ENCODE measurements around the gene PHF2.

The PHF2 gene

DNA sequence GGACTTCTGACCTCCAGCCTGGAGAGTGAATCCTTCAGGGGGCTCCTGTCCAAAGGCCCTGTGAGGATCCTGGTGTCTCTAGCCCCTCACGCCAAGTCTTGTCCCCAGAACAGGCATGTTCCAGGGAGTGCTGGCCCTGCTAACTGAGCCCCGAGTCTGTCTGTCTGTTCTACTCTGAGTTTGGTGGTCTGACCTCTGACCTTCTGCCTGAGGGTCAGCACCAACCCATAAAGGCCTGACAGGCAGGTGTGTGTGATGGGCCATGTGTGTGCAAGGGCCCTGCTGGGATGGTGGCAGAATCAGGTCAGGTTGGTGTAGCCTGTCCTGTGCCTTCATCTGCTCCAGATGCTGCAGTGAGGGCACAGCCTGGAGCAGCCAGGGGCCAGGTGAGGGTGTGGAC is 46.3 kb downstream of the PHF2 start:
- in situ Hi-C loops (cut with MboI; ENCODE audit: low sequenced_read_pairs): no loop called here

- in situ Hi-C loops (cut with MboI; ENCODE audit: low sequenced_read_pairs): no loop called here
These were observed 47.4 kb downstream of the PHF2 start for GRCh38 chr9:93623753-93624152.

GRCh38 chr9:93624431-93624834 is 48.0 kb downstream of the PHF2 start:
- in situ Hi-C loops (cut with MboI; ENCODE audit: low sequenced_read_pairs): no loop called here

- in situ Hi-C loops (cut with MboI; ENCODE audit: low sequenced_read_pairs): no loop called here
These were observed 48.6 kb downstream of the PHF2 start for GRCh38 chr9:93624977-93625376.

- in situ Hi-C loops (cut with MboI; ENCODE audit: low sequenced_read_pairs): no loop called here
These were observed 53.5 kb downstream of the PHF2 start for GRCh38 chr9:93629920-93630319.

DNA sequence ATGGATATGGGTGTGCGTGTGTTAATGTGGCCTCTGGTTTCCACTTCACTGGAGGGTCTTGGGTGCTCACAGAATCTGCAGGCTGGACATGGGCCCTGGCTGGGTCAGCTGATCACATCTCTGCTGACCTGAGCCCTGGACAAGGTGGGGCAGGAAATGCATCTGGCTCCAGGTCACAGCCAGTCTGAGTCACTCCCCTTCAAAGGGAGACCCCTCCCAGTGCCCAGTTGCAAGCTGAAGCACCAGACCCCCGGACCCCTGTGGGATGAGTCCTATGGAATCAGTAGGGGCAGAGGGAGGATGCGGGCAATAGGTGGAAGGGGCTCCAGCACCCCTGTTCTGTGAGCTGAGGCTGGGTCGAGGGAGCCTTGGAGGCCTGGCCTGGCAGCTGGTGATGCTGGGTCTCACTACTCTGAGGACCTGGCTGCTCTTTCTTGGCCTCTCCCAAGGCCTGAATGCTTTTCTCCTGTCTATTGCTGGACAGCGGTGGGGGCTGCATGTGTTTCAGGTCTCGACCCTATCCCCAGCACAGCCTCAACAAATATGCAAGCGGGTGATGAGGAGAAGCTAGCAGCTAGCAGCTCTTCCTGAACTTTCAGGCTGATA is 54.5 kb downstream of the PHF2 start:
- in situ Hi-C loops (cut with MboI; ENCODE audit: low sequenced_read_pairs): no loop called here

- in situ Hi-C loops (cut with MboI; ENCODE audit: low sequenced_read_pairs): no loop called here
These were observed 57.3 kb downstream of the PHF2 start for GRCh38 chr9:93633492-93634221.

DNA sequence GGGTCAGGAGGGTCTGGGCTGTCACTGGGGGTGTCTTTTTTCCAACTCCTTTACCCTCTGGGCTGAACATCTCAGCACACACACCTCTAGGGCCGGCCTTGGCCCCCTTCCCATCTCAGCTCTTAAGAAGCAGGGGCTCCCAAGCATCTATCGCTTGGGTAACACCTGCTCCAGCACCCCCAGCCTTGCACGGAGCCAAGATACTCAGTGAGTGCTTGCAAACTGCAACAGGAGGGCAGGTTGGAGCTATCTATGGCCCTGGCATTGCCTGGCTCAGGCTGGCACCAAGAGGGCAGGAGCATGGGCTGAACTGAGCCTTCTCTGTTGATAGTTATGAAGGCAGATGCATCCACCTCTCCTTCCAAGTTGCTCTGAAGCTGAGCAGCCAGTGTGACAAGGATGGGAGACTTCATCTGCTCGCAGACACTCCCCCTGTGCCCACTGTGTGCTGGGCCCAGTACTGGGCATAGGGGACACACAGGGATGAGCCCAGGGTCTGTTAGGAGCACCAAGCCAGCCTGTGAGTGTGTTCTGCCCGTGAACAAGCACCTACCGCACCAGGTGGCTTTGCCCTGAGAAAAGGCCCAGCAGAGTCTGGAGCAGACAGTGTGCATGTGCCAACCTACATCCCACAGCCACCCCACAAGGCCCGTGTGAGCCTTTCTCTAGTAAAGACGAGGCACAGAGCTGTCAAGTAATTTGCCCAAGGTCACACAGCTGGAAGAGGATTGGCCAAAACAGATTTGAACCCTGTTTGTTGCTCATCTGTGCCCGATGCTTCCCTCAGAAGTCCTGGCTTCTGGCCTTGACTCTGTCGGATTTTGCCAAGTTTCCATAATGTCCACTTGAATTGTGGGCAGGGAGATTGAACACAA is 58.2 kb downstream of the PHF2 start:
- in situ Hi-C loops (cut with MboI; ENCODE audit: low sequenced_read_pairs): no loop called here

DNA sequence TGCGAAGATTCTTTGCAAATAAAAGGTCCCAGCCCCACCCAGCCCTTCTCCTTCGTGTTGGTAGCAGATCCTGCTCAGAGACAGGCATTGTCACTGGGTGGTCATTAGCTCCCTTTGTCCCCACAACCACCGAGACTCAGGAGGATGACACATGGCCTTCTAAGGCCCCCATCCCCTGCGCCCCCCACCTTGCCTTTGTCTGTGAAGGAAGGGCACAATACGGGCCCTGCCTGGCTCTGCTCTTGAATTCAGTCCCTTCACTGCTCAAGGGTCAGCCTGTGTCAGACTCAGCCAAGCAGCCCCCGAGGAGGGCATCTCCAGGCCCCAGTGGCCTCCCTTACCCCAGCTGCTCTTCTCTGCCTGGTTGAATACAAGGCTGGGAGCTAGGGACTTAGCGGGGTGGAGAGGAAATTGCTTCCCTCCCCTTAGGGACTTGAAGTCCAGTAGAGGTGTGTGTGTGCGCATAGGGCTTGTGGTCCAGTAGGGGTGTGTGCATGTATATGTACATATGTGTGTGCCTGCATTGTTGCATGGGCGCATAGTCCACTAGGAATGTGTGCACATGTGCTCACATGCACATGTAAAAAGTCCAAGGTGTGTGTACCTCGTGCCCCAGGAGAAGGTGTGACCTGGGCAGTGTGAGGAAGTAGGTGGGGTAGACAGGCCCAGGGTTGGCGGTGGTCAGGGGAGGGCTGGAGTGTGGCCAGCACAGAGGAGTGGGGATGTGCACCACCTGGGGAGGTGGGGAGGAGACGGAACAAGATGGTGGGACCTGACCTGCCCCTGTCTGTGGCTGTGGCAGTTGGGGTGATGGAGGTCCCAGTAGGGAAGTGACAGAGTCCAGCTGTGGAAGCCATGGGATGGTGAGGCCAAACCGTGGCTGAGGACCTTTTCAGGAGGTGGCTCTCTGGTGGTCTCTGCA is 59.1 kb downstream of the PHF2 start:
- in situ Hi-C loops (cut with MboI; ENCODE audit: low sequenced_read_pairs): no loop called here

DNA sequence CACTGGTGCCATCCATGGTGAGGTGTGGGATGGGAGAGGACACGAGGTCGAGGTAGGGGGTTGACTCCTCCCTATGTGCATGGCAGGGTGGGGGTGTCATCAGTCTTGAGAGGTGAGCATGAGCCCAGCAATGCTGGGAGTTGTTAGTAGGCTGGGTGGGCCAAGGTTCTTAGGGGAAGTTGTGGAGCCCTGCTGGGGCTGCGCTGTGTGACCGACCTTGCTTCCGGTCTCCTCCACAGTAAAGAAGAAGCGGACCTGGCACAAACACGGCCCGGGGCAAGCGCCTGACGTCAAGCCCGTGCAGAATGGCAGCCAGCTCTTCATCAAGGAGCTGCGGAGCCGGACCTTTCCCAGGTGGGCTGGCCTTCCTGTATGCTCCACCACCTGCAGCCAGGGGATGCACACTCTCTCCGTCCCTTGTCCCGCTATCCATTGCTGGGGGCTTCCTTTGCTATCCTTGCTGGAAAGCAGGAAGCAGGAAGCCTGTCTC is 59.8 kb downstream of the PHF2 start:
- in situ Hi-C loops (cut with MboI; ENCODE audit: low sequenced_read_pairs): no loop called here

GRCh38 chr9:93636667-93637066 is 60.3 kb downstream of the PHF2 start:
- in situ Hi-C loops (cut with MboI; ENCODE audit: low sequenced_read_pairs): no loop called here

DNA sequence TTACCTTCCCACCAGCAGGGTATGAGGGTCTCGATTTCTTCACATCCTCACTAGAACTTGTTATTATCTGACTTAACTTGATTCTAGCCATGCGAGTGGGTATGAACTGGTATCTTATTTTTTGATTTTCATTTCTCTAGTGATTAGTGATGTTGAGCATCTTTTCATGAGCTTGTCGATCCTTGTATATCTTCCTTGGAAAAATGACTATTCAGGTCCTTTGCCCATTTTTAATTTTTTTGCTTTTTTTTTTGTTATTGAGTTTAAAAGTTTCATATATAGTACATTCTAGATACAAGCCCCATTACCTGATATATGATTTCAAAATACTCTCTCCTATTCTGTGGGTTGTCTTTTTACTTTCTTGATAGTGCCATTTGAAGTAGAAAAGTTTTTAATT is 61.5 kb downstream of the PHF2 start:
- in situ Hi-C loops (cut with MboI; ENCODE audit: low sequenced_read_pairs): no loop called here

DNA sequence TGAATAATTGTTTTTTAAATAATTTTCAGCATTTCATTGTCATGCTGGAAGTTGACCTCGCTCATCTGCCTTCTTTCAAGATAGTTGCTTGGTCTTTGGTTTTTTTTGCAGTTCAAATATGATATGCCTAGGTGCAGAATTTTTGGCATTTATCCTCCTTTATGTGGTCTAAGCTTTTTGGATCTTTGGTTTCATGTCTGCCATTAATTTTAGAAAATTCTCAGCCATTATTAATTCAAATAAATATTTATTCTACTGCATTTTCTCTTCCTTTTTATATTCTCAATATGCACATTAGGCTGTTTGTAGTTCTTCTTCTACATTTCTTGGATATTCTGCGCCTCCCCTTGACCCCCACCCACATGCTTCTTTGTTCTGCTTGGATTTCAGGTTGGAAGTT is 63.6 kb downstream of the PHF2 start:
- in situ Hi-C loops (cut with MboI; ENCODE audit: low sequenced_read_pairs): no loop called here

DNA sequence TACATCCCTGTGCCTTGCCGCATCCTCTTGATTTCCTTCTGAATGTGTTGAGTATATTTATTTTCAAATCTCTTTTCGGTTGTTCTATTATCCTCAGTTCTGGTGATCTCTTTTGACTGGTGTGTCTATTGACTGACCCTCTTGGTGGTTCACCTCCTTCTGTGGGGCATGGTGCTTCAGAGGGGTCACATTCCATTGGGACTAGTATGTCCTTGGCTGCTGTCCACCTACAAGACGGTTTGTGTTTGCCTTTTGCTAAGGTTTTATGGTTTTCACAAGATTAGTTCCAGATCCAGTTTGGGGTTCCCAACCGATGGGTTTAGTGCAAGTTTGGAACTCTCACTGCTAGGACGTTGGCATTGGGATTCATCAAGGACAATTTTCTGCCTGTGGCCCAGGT is 66.6 kb downstream of the PHF2 start:
- in situ Hi-C loops (cut with MboI; ENCODE audit: low sequenced_read_pairs): no loop called here

GRCh38 chr9:93644397-93645088 is 68.2 kb downstream of the PHF2 start:
- in situ Hi-C loops (cut with MboI; ENCODE audit: low sequenced_read_pairs): no loop called here

GRCh38 chr9:93645149-93645889 is 68.9 kb downstream of the PHF2 start:
- in situ Hi-C loops (cut with MboI; ENCODE audit: low sequenced_read_pairs): no loop called here

DNA sequence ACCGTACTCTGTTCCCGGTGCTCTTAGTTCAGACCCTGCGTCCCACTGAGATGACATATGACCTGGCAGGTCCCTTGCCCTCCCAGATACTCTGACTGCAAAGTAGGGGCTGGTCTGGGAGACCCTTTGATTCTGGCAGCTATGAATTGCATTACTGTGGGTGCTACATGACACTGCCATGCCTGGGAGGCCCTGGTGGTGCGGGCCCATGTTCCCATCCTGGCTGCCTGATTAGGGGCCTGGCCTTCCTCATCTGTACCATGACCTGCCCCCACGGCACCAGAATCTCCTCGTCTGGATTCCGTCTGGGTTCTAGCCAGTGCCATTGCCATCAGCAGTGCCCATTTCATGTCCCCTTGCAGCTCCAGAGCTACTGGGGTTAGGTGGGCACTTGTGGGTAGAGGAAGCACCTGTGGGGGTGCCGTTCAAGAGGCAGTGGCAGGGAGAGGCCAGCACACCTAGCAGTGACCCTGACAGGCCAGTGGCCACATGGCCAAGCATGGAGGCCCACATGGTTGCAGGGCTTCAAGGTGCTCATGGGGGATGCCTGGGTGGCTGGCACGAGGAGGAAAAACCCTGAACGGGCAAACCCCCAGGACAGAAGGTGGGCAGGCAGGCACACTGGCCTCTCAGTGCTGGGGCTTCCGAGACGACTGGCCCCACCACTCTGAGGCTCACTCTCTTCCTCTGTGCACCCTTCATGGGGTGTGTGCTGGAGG is 69.7 kb downstream of the PHF2 start:
- in situ Hi-C loops (cut with MboI; ENCODE audit: low sequenced_read_pairs): no loop called here

GRCh38 chr9:93646640-93647178 is 70.3 kb downstream of the PHF2 start:
- in situ Hi-C loops (cut with MboI; ENCODE audit: low sequenced_read_pairs): no loop called here

Data from HL-60/S4 (cell line).